Pancreas (tissue), 10 donors: ENCODE data around the gene TMEM223. TPM values are rescaled to one million over a fixed set of nuclear protein-coding genes. Genes with fewer than 3 reads are reported as not detected.

ENCODE experiments used
- ATAC-seq, 4 donors: fragments of 200-7000 bp; cut with Tn5 transposase; one replicate each; pipeline versions ENCODE4 v1.8.0 to v1.9.1; 2020; ENCODE audit warnings: mild to moderate bottlenecking in 4 of 4, moderate library complexity in 4 of 4
- DNase-seq, 6 donors: peaks; one replicate each; pipeline ENCODE4 v3.0.0-alpha.2; 2020
- FAIRE-seq: peaks from 2 replicates; lab custom pipeline; 2012; peaks lifted over from hg19 to GRCh38; lab: Jason Lieb, UNC
- H3K27ac ChIP-seq, 4 donors: fragments of 200-600 bp; sonication (generic); 1 replicate in 3 of 4; 2 replicates in 1 of 4; pipeline versions ENCODE4 v1.5.0 to v1.8.0; 2020
- H3K27me3 ChIP-seq, 4 donors: fragments of 200-600 bp; one replicate each; pipeline ENCODE4 v1.8.0; 2021
- H3K36me3 ChIP-seq, 3 donors: fragments of 200-600 bp; sonication (generic) in 1 of 3; one replicate each; pipeline versions ENCODE4 v1.5.0 to v1.8.0; 2020 to 2021
- H3K4me1 ChIP-seq, 3 donors: fragments of 200-600 bp; one replicate each; pipeline ENCODE4 v1.8.0; 2021
- H3K4me3 ChIP-seq, 4 donors: fragments of 200-600 bp; sonication (generic) in 2 of 4; one replicate each; pipeline versions ENCODE4 v1.5.0 to v1.8.0; 2020 to 2021
- H3K9me3 ChIP-seq, 4 donors: fragments of 200-600 bp; one replicate each; pipeline ENCODE4 v1.8.0; 2021
- CTCF ChIP-seq, 4 donors: fragments of 200-600 bp; sonication (generic) in 3 of 4; IDR thresholded peaks; one replicate each; pipeline versions ENCODE4 v1.5.0 to v1.8.0; 2021; ENCODE audit warnings: antibody characterized with exemption in 4 of 4
- WGBS, 2 donors: extraction: QIAGEN DNeasy Blood & Tissue Kit; methylation state at CpG; one replicate each; pipeline ENCODE4 v1.1.7; 2013; 5-methylcytosine and 5-hydroxymethylcytosine counted together
- intact Hi-C, 3 donors: fragments of 100-400 bp; cut with DNase I; formaldehyde crosslinking; loops; one replicate each; pipeline versions ENCODE4 v1.11.1 to v1.14.2; 2022
- polyA plus RNA-seq, 2 donors: library from polyadenylated mRNA; stranded (reverse); fragments of 200-250 nt; gene quantifications; one replicate each; pipeline ENCODE4 v1.2.3, GENCODE V29; 2013
- total RNA-seq, 6 donors: library from RNA; stranded (reverse); fragmentation: NEBNext Ultra II Directional in 4 of 6; extraction: Animal tissue kit (Norgen Biotek cat#: 25700) in 4 of 6; gene quantifications; one replicate each; pipeline versions ENCODE4 v1.2.1 to v1.2.4, GENCODE V29; 2021 to 2023
- donor health status: healthy with polysubstance abuse.
- donor health status: DM: no; HTN: no; CAD: no; lungs with moderate emphysema.
- donor health status: DM: no; HTN: no; CAD: no.
- donor health status: control.
- donor health status: control.
- donor health status: Bipolar disorder and iron deficiency.
- donor health status: DM: yes; HTN: yes; CAD: no.
- donor health status: DM: no; HTN: no; CAD: no.
- donor health status: DM: no; HTN: no; CAD: no.
- donor health status: DM: yes; HTN: yes; CAD: no.

TMEM223 gene
- total and polyA plus RNA-seq, 8 donors, result 5.0 to 16.6 (median 7.5) TPM

- no peaks in the 10 kb centered on the region for H3K27me3 ChIP-seq
- no peaks in the 10 kb centered on the region for H3K9me3 ChIP-seq
- intact Hi-C loops, result no loop called here
- no peak for ATAC-seq
- no peak for DNase-seq
- no peak overlapping the region for H3K27ac ChIP-seq
- no peak for FAIRE-seq
- H3K36me3 ChIP-seq, result peaks cover 0 to 84% (median 55%) of the 10 kb centered on the region in 3 donors
- no peaks in the 10 kb centered on the region for H3K4me1 ChIP-seq
- H3K4me3 ChIP-seq, result no peak overlapping the region
- WGBS, 2 donors, result 91 to 98% methylated on average over 3 of the region's 3 CpGs
- TF ChIP-seq CTCF (IDR thresholded peaks at IDR 0.05), result no peak
These were observed 31.9 kb upstream of the TMEM223 start for GRCh38 chr11:62823677-62824076.

- 90% methylated on average over 4 of the region's 4 CpGs for WGBS, 2 donors
- H3K36me3 ChIP-seq, result peaks cover 4 to 51% (median 23%) of the 10 kb centered on the region in 3 donors
- no peak for DNase-seq
- no peaks in the 10 kb centered on the region for H3K27me3 ChIP-seq
- no peaks in the 10 kb centered on the region for H3K4me1 ChIP-seq
- ATAC-seq, result no peak
- FAIRE-seq, result no peak
- no peak overlapping the region for H3K4me3 ChIP-seq
- TF ChIP-seq CTCF (IDR thresholded peaks at IDR 0.05), result no peak
- no peak overlapping the region for H3K27ac ChIP-seq
- no peaks in the 10 kb centered on the region for H3K9me3 ChIP-seq
- intact Hi-C loops, result no loop called here
These were observed 25.3 kb upstream of the TMEM223 start for GRCh38 chr11:62817129-62817528.

GRCh38 chr11:62816557-62816956 is 24.8 kb upstream of the TMEM223 start:
- peaks cover 4 to 45% (median 19%) of the 10 kb centered on the region in 3 donors for H3K36me3 ChIP-seq
- H3K27ac ChIP-seq, result peak overlapping the region in 1 of 4 donors; percentile 33
- ATAC-seq (no peak), DNase-seq (peak in 1 of 6 donors; percentile 6), FAIRE-seq (no peak)
- H3K27me3 ChIP-seq, result no peaks in the 10 kb centered on the region
- H3K9me3 ChIP-seq, result no peaks in the 10 kb centered on the region
- WGBS, 2 donors, result 87 to 92% methylated on average over 8 of the region's 8 CpGs
- no peak overlapping the region for H3K4me3 ChIP-seq
- no peak for TF ChIP-seq CTCF (IDR thresholded peaks at IDR 0.05)
- H3K4me1 ChIP-seq, result no peaks in the 10 kb centered on the region
- intact Hi-C loops, result no loop called here

GRCh38 chr11:62811659-62812058 is 19.9 kb upstream of the TMEM223 start:
- no peak for ATAC-seq
- no peak for TF ChIP-seq CTCF (IDR thresholded peaks at IDR 0.05)
- intact Hi-C loops, result no loop called here
- Histone ChIP-seq H3K4me3 (no peak overlapping the region), H3K27ac (no peak overlapping the region), H3K36me3 (peaks cover 0 to 8% (median 5%) of the 10 kb centered on the region in 3 donors), H3K27me3 (no peaks in the 10 kb centered on the region), H3K4me1 (no peaks in the 10 kb centered on the region), H3K9me3 (no peaks in the 10 kb centered on the region)
- 82 to 91% methylated on average over 2 of the region's 2 CpGs for WGBS, 2 donors
- no peak for FAIRE-seq
- DNase-seq, result no peak

- DNase-seq, result no peak
- ATAC-seq, result no peak
- TF ChIP-seq CTCF (IDR thresholded peaks at IDR 0.05), result no peak
- peaks cover 0 to 2% (median under 1%) of the 10 kb centered on the region in 3 donors for H3K36me3 ChIP-seq
- peaks cover 0 to 5% (median 0%) of the 10 kb centered on the region in 3 donors for H3K4me1 ChIP-seq
- WGBS, 2 donors, result 39 to 48% methylated on average over 1 of the region's 1 CpG
- H3K4me3 ChIP-seq, result no peak overlapping the region
- intact Hi-C loops, result no loop called here
- no peak for FAIRE-seq
- H3K27me3 ChIP-seq, result no peaks in the 10 kb centered on the region
- no peaks in the 10 kb centered on the region for H3K9me3 ChIP-seq
- H3K27ac ChIP-seq, result no peak overlapping the region
These were observed 18.9 kb upstream of the TMEM223 start for GRCh38 chr11:62810748-62811147.
